NB4 (cell line): Measurements from ENCODE around the gene FBXO31.
A peak's percentile ranks its signal among the peaks of the same experiment; 100 is the strongest.

Experiments used
- MYC ChIP-seq: IDR thresholded peaks from 2 replicates; pipeline ENCODE4 v1.6.1; 2011; ENCODE audit warnings: low read depth, low read length
- POLR2A ChIP-seq: IDR thresholded peaks from 2 replicates; pipeline ENCODE4 v1.6.1; 2011; ENCODE audit warnings: mild to moderate bottlenecking; ENCODE audit not compliant: insufficient read length; ENCODE audit errors: extremely low read depth
- TF ChIP-seq, protein P1 (sequence below): IDR thresholded peaks from 2 replicates; pipeline ENCODE4 v1.6.1; 2011; ENCODE audit warnings: low read depth, low read length
- TF ChIP-seq, protein P2 (sequence below): IDR thresholded peaks from one replicate; pipeline ENCODE4 v1.5.1; 2012; ENCODE audit warnings: low read depth, low read length

DNA sequence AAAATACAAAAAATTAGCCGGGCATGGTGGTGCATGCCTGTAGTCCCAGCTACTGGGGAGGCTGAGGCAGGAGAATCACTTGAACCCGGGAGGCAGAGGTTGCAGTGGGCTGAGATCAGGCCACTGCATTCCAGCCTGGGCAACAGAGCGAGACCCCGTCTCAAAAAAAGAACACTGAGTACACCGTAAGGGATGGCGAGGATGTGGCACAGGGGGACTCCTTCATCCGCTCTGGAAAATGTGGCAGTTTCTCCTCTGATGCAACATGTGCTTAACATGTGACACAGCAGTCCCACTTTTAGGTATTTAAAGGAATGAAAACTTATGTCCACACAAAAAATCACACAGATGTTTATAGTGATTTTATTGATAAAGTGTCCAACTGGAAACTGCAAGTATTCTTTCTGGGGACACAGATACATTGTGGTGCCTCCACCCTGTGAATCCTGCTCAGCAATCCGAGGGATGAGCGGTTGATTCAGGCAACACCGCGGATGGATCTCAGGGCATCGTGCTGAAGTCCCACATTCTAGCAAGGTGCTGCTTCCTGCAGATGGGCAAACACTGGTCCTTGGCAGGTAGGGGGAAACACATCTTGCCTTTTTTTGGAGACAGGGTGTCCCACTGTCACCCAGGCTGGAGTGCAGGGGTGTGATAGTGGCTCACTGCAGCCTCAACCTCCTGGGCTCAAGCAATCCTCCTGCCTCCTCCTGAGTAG lies 62.9 kb downstream of the FBXO31 start:
- TF ChIP-seq, protein P1, sequence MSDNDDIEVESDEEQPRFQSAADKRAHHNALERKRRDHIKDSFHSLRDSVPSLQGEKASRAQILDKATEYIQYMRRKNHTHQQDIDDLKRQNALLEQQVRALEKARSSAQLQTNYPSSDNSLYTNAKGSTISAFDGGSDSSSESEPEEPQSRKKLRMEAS = 0 out of 2 replicates have a peak, but pooled peaks have one; percentile 20
- TF ChIP-seq, protein P2, sequence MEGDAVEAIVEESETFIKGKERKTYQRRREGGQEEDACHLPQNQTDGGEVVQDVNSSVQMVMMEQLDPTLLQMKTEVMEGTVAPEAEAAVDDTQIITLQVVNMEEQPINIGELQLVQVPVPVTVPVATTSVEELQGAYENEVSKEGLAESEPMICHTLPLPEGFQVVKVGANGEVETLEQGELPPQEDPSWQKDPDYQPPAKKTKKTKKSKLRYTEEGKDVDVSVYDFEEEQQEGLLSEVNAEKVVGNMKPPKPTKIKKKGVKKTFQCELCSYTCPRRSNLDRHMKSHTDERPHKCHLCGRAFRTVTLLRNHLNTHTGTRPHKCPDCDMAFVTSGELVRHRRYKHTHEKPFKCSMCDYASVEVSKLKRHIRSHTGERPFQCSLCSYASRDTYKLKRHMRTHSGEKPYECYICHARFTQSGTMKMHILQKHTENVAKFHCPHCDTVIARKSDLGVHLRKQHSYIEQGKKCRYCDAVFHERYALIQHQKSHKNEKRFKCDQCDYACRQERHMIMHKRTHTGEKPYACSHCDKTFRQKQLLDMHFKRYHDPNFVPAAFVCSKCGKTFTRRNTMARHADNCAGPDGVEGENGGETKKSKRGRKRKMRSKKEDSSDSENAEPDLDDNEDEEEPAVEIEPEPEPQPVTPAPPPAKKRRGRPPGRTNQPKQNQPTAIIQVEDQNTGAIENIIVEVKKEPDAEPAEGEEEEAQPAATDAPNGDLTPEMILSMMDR = no peak
- TF ChIP-seq POLR2A = no peak
- TF ChIP-seq MYC = no peak
